Ecto neural progenitor cell (in vitro differentiated cells): ENCODE results near the gene KCNT2.

Experiments used
- DNase-seq: peaks from one replicate; pipeline ENCODE4 v3.0.0-alpha.2; 2018; ENCODE audit warnings: low spot score

The KCNT2 gene

DNA sequence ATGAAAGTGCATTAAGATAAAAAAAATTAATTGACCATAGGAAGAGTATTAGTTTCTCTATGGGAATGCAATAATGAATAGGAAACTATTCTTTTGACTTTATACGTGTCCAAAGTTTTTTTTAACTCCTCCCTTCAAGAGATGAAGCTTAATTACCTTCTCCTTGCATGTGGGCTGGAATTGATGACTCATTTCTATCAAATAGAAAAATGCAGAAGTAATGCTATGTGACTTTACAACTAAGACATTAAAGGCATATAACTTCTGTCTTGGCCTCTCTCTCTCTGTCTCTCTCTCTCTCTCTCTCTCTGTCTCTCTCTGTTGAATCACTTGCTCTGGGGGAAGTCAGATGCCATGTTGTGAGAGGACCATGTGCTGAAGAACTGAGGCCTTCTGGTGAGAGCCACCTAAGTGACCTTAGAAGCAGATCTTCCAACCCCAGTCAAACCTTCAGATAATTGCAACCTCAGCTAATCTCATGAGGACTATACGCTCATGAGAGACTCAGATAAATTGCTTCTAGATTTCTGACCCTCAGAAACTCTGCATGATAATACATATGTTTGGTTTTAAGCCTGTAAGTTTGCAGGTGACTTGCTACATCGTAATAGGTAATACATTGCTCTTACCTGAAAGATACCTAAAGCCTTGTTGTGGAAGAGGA lies 414.2 kb downstream of the KCNT2 start:
- no peak for DNase-seq

DNA sequence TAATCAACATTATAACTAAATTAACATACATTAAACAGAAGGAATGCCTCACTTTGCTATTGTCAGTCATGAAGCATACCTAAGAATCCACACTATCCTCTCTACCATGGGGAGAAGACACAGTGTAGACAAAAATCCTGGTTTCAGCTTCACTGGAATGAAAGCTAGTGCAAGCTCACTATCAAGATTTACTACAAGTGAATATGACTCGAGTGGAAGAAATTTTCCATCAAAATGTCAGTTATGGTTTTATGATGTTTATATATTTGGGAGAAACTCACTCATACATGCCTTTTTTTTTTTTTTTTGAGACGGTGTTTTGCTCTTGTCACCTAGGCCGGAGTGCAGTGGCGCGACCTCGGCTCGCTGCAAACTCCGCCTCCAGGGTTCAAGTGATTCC lies 424.3 kb downstream of the KCNT2 start:
- DNase-seq = no peak

DNA sequence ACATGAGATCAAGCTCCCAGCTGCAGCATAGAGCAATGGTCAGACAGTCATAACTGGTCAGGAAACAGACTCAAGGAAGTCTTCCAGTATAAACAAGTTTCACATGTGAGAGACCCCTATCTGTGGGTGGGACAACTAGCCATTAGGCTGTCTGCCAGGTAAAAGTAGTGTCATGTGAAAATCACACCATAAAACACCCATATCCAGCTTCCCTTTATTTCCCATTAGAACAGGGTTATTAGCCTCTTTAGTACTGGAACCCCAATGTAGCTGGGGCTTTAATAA lies 426.7 kb downstream of the KCNT2 start:
- no peak for DNase-seq

DNA sequence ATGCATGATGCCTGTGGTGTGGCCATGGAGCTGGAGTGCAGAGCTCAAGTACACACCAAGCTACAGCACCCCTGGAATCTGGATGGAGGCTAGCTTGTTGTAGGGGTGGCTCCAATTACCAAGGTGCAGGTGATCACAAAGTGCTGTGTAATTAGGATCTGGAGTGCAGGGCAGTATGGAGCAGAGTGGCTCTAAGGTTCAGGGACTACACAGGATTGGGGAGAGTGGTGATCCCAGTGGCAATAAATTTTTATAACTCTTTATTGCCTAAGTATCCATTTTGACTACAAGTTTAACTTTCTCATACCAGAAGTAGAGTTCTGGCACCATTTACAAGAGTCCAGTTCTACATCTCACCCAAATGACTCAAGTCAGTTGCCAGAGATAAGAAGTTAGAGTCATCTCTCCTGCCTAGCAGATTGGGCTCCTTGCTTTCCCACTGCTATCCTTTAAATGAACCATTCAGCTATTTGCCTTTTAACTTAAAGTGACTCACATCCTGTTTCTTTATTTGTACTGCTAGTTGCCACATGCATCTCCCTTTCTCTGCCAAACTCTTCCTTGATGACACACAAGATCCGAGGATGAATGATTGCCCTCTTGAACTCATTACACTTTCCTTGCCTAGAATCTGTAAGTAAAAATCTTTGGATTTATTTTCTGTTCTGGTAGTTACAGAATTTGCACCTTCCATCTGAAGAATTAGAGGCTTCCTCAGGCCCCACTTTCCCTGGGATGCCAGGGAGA lies 427.2 kb downstream of the KCNT2 start:
- DNase-seq = no peak

DNA sequence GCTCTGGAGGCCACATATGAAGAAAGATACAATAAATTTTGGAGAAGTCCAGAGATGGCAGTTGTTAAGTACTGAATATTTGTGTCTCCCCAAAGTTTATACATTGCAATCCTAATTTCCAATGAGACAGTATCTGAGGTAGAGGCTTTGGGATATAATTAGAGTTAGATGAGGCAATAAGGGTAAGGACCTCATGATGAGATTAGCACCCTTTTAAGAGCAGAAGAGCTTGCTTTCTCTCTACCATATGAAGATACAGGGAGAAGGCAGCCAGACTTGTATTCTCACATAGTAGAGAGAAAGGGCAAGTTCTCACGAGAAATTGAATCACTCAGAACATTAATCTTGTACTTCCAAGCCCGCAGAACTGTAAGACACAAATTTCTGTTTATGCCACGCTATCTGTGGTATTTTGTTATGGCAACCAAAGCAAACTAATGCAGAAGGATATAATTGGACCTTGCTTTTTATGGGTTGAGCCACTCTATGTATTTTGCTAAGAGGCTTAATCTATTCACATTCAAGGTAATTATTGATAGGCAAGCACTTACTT lies 430.1 kb downstream of the KCNT2 start:
- DNase-seq = no peak
